HG02970 (cell line): ENCODE results near the gene TEDC1.

Source experiments
- ATAC-seq: cut with Tn5 transposase; IDR thresholded peaks from one replicate; pipeline ENCODE4 v1.9.1; 2021; ENCODE audit warnings: mild to moderate bottlenecking, moderate library complexity, moderate number of reproducible peaks; ENCODE audit not compliant: unreplicated experiment, low FRiP score

Gene TEDC1

DNA sequence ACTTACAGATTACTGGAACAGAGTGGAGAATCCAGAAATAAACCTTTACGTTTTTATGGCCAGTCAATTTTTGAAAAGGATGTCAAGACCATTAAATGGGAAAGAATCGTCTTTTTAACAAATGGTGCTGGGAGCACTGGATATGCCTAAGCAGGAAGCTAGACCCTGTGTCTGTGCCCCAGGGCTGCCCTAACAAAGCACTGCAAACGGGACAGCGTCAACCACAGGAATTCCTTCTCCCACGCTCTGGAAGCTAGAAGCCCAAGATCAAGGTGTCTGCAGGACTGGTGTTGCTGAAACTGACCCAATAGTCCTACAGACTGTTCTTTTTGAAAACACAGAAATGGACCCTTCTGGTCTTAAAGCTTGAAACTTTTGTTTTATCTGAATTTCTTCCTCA lies 26.1 kb downstream of the TEDC1 start:
- ATAC-seq: no peak

DNA sequence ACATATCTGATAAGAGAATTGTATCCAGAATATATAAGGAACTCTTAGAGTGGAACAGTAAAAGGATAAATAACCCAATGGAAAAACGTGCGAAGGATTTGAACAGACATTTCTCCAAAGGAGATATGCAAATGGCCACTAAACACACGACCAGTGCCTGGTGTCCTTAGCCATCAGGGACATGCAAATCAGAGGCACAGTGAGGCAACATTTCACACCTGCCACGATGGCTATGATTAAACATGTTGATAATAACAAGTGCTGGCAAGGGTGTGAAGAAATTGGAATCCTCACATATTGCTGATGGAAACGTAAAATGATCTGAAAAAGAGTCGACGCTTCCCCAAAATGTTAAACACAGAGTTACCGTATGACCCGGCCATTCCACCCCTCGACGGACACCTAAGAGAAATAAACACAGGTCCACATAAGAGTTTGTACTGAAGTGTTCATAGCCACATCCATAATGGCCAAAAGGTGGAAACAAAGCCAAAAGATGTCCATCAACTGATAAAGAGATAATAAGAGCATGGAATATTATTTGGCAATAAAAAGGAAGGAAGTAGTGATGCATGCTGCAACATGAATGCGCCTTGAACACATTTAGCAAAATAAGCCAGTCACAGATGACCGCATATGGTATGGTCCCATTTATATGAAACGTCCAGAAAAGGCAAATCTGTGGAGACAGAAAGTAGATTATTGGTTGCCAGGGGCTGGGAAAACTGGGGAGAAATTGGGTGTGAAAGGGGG lies 29.1 kb downstream of the TEDC1 start:
- no peak for ATAC-seq

DNA sequence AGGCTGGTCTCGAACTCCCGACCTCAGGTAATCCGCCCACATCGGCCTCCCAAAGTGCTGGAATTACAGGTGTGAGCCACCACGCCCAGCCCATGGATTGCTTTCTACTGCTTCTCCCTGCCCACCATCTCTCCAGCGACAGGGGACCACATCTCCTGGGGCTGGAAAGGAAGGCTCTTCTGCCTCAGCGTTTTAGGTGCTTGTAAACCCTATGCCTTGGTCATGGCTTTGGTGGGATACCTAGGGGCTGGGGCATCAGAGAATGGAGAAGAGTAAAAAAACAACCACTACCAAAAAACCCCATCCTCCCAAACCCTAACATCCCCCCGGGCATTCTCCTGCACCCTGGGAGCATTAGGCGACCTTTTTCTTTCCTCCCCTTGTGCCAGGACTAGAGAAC lies 34.3 kb downstream of the TEDC1 start:
- ATAC-seq: no peak

DNA sequence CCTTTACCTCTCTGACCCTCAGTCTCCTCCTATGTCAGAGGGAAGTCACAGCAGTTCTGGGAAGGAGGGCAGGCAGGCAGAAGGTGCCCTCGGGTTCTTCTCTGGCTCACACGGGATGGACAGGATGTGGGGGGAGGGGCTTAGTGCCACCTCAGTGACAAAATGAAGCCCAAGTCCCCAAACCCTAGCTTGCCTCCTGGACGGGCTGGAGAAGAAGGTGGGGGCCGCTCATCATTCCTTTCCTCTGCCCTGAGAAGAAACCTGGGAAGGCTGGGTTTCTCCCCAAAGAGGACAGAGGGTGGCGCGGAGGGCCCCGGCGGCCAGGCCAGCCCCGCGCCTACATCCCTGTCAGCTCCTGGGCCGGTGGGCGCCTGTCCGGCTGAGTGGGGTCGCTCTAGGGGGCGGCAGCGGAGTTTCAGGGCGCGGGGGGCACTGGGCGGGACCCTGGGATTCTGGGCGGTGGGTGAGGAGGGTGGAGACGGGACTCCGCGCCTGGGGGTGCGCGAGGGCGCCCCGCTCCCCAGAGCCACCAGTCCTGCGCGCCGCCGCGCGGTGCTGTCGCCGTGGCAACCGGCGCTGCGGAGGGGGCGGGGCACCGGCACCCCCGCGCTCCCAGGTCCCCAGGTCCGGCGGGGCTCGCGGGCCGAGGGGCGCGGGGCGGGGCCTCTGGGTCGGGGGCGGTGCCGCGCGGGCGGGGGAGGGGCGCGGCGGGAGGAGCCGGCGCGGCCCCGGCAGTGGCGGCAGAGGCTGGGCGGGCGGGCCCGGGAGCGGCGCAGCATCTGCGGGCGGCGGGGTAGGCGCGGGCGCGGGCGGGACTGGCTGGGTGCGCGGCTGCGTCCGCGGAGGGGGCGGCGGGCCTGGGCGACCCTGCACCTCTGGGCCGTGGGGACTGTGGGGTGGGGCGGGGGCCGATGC lies 35.1 kb downstream of the TEDC1 start, which contains the start of gene TMEM121:
TSS of gene TMEM121 (plus strand) at position 723 of the 915 bp plus-strand sequence. CDS start 2,252 bp downstream, outside the sequence.
- ATAC-seq: no peak

DNA sequence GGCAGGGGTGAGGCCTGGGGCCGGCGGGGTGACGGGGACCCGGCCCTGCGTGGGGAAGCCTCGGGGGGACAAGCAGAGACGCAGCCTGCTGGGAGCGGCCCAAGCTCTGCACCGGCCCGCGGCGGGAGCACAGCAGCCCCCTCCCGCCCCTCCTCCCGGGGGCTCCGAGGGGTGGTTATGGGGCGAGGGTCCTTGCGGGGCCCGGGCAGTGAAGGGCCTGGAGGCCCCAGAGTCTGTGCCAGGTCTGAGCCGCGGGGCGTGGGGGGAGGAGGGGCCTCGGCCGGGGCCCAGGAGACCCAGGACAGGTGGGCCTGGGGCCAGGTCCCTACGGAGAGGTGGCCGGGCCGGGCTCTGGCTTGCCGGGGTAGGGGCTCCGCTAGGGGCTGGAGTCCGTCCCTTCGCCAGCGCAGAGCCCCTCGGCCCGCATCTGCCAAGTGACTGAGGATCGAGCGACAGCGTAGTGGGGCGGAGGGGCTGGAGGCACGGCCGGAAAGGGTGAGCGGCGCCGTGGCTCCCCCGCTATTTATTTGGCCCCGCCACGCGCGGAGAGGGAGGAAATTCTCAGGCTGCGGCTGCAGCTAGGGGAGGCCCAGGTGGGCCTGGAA lies 35.8 kb downstream of the TEDC1 start:
- ATAC-seq: no peak

DNA sequence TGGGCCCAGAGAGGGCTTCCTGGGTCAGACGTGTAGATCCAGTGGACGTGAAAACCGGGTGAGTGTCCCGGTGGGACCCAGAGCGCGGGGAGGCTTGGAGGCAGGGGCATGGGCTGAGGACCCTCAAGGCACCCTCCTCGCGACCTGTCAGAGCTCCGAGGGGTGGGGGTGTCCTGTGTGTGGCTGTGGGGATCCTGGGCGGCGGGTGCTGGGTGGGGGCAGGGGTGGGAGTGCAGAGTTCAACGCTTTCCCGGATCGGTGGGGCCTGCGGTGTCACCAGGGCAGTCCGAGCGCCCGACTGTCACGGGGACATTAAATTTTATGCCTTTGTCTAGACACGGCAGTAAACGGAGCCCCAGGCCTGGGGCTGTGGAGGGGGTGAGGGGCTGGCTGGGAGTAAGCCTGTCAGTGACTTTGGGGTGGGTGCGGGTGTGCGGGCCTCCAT lies 36.4 kb downstream of the TEDC1 start:
- no peak for ATAC-seq

DNA sequence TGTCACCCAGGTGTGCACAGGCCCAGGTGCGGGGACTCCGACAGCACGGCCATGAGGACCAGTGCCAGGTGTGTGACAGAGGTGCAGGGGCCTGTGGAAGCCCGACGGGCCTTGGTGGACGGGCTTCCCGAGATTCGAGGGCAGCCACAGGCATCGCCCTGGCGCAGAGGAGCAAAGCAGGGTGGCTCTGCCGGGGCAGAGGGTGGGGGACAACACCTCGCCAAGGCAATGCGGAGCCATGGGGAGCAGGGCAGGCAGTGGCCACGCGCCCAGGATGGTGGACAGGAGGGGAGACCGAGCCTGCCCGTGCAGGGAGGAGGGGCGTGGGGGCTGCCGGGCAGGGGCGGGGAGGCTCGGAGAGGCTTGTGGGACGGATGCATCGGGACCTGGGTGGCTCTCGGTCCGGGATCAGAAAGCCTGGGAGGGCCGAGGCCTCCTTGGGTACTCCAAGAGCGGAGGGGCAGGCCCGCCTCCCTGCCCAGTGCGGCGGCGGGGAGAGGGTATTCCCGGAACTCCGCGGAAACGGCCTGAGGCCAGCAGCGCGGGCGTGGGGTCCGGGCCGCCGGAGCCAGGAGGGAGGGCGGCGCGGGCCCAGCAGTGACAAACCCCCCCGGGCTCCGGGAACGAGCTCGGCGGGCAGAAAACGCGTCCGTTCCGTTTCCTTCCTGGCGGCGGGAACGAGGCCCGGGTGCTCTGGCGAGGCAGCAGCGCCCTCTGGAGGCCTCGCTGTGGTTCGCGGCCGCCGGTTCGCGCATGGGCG lies 37.0 kb downstream of the TEDC1 start:
- no peak for ATAC-seq

DNA sequence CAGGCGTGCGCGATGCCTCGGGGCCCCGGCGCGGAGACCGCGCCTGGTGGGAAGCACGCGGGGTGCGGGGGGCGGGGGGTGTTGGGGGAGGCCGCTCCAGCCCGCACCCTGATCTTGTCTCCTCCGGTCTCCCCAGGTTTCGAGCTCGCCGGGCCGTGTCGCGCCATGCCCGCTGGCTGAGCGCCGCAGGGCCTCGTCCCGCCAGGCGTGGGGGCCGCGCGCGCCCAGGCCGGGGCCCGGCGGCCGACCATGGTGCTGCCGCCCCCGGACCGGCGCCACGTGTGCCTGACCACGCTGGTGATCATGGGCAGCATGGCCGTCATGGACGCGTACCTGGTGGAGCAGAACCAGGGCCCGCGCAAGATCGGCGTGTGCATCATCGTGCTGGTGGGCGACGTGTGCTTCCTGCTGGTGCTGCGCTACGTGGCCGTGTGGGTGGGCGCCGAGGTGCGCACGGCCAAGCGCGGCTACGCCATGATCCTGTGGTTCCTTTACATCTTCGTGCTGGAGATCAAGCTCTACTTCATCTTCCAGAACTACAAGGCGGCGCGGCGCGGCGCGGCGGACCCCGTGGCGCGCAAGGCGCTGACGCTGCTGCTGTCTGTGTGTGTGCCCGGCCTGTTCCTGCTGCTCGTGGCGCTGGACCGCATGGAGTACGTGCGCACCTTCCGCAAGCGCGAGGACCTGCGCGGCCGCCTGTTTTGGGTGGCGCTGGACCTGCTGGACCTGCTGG lies 37.7 kb downstream of the TEDC1 start:
- no peak for ATAC-seq

DNA sequence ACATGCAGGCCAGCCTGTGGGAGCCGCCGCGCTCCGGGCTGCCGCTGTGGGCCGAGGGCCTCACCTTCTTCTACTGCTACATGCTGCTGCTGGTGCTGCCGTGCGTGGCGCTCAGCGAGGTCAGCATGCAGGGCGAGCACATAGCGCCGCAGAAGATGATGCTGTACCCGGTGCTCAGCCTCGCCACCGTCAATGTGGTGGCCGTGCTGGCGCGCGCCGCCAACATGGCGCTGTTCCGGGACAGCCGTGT lies 38.2 kb downstream of the TEDC1 start:
- ATAC-seq: no peak

DNA sequence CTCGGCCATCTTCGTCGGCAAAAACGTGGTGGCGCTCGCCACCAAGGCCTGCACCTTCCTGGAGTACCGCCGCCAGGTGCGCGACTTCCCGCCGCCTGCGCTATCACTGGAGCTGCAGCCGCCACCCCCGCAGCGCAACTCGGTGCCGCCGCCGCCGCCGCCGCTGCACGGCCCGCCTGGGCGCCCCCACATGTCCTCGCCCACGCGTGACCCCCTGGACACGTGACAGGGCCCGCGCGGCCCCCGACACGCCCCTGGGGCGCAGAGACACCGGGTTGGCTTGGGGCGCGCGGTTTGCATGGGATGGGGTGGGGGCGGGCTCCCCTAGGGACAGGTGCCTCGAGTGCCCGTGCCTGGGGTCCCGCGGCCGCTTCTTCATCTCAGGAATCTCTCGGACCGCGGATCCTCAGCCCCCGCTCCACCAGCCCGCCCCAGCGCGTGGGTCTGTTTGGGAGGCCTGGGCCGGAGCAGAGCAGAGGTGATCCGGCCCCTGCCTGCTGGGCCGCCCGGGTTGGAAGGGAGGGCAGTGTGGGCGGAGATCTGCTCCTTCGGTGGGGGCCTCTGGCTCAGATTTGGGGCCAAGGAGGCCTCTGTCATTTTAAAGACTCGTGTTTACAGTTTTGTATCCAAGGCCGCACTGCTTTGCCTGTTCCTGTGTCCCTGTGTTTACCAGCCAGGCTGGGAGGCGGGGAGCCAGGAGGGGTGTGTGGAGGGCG lies 38.7 kb downstream of the TEDC1 start:
- no peak for ATAC-seq

DNA sequence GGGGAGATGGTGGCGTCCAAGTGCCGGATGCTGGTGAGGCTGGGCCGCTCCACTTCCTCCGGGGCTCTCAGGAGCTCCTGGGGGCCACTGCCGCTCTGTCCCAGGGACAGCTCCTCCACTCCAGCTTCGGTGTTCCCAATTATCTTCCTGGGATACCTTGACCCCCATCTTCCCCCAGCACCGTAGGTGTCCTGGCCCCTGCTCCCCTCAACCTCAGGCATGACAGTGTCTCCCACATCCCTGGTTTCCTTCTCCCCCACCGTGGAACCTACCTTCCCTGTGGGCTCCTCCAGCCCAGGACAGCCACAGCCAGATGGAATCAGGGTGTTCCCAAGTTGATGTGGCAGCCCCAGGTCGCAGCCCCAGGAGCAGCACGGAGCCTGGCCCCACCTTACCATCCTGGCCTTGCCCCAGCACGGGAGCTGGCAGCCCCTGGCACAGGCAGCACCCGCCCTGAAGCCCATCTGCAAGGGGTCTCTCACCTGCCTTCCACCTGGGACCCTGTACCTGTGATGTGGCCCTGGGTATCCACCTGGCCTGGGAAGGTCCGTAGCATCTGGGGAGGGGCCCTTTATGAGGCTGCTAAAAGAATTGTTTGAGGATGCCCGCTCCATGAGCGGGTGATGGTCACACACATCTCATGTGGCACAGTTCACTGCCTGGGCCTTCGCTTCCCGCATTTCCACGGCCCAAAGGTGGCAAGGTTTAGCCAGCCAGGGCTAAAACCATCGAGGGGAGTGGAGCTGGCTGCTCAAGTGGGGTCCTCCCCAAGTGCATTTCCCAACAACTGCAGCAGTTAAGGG lies 39.4 kb downstream of the TEDC1 start:
- ATAC-seq: no peak

DNA sequence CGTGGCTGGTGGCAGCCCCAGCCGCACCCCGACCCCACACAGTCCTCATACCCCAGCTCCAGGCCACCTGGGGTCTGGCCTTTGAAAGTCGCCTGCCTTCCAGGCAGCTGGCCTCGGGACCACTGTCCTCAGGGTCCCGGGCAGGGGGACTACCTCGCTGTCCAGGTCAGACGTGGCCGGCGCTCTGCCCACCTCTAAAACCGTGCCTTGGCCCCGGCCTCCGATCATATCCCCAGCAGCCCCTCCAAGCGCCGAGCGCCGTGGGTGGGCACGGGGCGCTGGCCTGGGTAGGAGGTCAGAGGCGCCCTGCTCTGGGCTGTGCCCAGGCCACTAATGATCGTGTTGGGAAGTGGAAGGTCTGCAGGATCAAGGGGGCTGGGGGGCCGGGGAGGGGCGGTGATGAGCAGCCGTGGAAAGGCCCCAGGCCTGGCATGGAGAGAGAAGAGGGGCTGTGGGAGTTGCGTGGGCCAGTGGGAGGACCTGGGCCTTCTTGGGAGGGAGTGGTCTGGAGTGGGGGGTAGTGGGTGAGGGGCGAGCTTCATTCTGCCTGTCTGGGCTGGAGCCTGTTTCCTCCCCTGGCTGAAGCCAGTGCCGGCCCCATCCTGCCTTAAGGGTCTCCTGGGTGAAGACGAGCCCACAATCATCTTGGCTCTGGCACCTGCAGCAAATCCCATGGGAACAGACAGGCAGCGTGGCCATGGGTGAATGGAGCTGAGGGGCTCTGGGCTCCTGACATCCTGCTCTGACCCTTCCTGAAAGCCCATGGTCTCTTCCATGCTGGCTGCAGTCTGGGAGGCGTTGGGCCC lies 40.2 kb downstream of the TEDC1 start:
- no peak for ATAC-seq

DNA sequence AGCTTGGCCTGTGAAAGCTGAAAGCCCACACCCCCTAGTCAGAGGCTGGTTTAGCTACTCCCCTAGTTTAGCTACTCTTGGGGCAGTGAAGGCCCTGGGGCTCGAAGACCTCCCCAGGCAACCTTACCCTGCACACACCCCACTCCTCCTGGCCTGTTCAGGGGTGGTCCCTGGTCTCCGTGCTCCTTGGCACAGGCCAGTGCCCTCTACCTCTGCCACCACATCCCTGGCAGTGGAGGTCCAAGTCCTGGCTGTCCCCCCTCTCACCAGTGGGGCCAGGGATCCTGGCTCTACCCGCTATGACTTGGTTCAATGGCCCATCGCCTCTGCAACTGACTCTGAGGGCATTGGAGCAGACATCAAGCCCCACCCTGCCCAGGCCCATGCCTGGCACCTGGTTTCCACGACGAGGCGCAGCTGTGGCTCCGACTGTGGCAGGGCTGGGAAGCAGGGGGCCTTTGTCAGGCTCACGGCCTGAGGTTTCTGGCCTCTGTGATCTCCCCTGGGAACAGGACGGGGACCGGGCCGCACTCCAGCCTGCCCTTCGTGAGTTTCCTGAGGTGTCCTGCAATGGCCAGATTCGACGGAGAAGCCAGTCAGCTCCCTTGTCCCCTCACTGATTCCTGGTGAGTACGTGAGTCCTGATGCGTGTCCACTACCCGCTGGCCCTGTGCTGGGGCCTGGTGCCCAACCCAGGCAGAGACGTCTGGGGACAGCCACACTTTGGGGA lies 41.0 kb downstream of the TEDC1 start:
- no peak for ATAC-seq

DNA sequence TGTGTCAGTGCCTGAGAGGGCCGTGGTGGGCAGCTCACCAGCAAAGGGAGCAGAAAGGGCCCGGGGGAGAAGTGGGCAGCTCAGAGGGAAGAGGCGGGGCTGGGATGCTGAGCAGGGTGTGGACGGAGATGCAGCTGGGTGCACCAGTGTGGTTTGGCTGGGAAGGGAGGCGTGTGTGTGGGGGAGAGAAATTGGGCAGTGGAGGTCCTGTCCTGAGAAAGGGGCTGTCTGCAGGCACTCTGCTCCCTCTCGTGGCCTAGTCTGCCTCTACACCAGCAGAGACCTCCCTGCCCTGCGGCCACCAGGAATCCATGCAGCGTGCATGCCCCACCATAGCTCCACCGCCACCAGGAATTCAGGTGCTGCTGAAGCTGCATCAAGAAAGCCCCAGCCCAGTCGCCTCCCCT lies 41.7 kb downstream of the TEDC1 start:
- no peak for ATAC-seq

DNA sequence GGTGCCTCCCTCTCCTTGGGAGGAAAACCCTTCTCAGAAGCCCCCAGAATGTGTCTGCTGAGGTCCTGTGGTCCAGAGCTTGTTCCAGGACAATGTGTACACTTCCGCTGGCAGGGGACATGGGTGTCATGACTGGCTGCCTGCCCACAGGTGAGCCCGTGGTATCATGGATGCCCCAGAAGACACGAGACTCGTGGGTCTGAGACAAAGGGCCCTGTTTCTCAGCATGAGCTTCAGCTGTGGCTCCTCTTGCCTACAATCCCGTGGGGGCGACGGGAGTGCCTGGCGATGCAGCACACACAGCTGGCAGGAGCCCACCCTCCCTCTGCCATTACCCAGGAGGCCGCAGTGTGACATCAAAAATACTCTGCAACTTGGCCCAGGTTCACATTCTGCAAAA lies 42.3 kb downstream of the TEDC1 start:
- no peak for ATAC-seq

DNA sequence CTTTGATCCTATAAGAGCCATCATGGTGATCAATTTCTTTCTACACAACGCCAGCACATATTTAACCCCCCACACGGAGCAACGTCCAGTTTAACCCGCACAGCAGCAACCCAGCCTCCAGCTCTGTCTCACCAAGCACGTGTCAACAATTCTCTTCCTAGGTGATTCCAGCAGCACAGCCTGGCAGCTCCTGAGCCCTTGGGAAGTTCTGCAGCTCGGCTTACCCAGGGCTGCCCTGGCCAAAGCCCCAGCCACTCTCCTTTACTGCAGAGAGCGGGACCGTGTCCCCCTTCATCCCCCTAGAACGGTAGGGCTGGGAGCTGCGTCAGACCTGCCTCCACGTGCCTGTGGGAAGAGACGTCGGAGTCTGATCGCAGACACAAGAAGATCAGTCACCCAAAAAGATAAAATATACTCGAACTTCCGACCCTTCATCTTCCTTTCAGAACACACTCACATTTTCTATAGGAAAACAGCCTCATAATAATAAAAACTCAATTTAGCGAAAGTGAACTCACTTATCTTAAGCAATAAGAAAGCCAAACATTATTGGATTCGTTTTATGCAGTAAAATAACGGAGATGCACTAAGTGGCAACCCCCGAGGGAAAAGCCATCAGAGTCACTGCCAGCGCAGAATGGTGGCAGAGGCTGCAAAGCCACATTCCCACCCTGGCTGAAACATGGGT lies 42.9 kb downstream of the TEDC1 start:
- no peak for ATAC-seq

DNA sequence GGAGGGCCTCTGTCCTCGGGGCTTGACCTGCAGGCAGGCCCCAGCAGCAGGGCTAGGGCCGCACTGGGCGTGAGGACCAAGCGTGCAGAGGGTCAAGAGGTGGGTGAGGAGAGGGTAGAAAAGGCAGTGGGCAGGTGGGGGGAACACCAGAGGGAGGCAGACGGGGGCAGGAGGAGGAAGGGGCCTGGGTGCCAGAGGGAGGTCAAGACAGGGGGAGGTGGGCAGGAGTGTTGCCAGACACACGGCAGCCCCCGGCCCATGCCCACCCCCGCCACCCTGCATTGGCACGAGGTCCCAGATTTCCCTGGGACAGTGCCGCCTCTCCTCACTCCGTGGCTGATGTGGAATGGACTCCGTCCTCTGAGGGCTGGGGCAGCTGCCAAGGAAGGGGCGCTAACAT lies 43.5 kb downstream of the TEDC1 start:
- ATAC-seq: no peak
